Fibroblast of pulmonary artery (primary cell): Measurements from ENCODE around the gene ROBO1.

Experiments used
- DNase-seq: peaks from one replicate; pipeline ENCODE4 v3.0.0-alpha.2; 2010; ENCODE audit warnings: low read depth
- H3K4me3 ChIP-seq: replicated peaks from 2 replicates; pipeline ENCODE4 v1.5.1; 2011; ENCODE audit warnings: low read depth, mild to moderate bottlenecking, control low read depth, low read length, moderate library complexity
- CTCF ChIP-seq: IDR thresholded peaks from 2 replicates; pipeline ENCODE4 v1.5.1; 2011; ENCODE audit warnings: mild to moderate bottlenecking, control low read depth, low read length, inconsistent platforms; ENCODE audit errors: missing control alignments

Gene ROBO1

GRCh38 chr3:79654019-79654418, 113.8 kb downstream of the ROBO1 start:
- no peak overlapping the region for H3K4me3 ChIP-seq
- no peak for DNase-seq
- TF ChIP-seq CTCF, result no peak

GRCh38 chr3:79653266-79653830, 114.5 kb downstream of the ROBO1 start:
- no peak for DNase-seq
- no peak for TF ChIP-seq CTCF

GRCh38 chr3:79651536-79652065, 116.2 kb downstream of the ROBO1 start:
- H3K4me3 ChIP-seq, result no peak overlapping the region
- TF ChIP-seq CTCF, result no peak
- DNase-seq, result no peak

More at GRCh38 chr3:79653266-79653830, 114.5 kb downstream of the ROBO1 start:
- H3K4me3 ChIP-seq, result no peak overlapping the region

- no peak for TF ChIP-seq CTCF
- DNase-seq, result no peak
- H3K4me3 ChIP-seq, result no peak overlapping the region
These were observed 127.9 kb downstream of the ROBO1 start for GRCh38 chr3:79639855-79640254.

GRCh38 chr3:79636372-79636771, 131.4 kb downstream of the ROBO1 start:
- no peak for DNase-seq
- no peak overlapping the region for H3K4me3 ChIP-seq
- no peak for TF ChIP-seq CTCF

GRCh38 chr3:79632842-79633241, 135.0 kb downstream of the ROBO1 start:
- no peak overlapping the region for H3K4me3 ChIP-seq
- TF ChIP-seq CTCF, result no peak
- no peak for DNase-seq

GRCh38 chr3:79618883-79619282, 148.9 kb downstream of the ROBO1 start:
- no peak for DNase-seq
- TF ChIP-seq CTCF, result no peak
- no peak overlapping the region for H3K4me3 ChIP-seq
